HepG2 (cell line): ENCODE results near the gene OPRM1. TPM values are rescaled to one million over a fixed set of nuclear protein-coding genes. Genes with fewer than 3 reads are reported as not detected.

Experiments used
- ATAC-seq: fragments of 200-7000 bp; cut with Tn5 transposase; 3 replicates; pipeline ENCODE4 v1.9.1; 2020; ENCODE audit warnings: mild to moderate bottlenecking, moderate library complexity
- BruUV-seq: library from RNA; stranded (reverse); fragments of 400-500 nt; replicated peaks from 2 replicates; lab custom pipeline; 2021; lab: Mats Ljungman, UMichigan
- CTCF ChIA-PET: fragments of 300-600 bp; formaldehyde crosslinking; extraction: SDS; loops from one replicate; lab custom pipeline; 2021; ENCODE audit warnings: low total read pairs, inconsistent platforms, low intra/inter-chr PET ratio; lab: Yijun Ruan, JAX
- POLR2A ChIA-PET: fragments of 350-600 bp; sonication (Branson Sonifier 250); formaldehyde crosslinking; loops from one replicate; lab custom pipeline; 2020; ENCODE audit warnings: antibody characterized with exemption, inconsistent platforms; lab: Yijun Ruan, JAX
- DNase-seq: peaks from one replicate; pipeline ENCODE4 v3.0.0-alpha.2; 2015; ENCODE audit warnings: low spot score
- FAIRE-seq: peaks from 3 replicates; lab custom pipeline; 2011; peaks lifted over from hg19 to GRCh38; lab: Jason Lieb, UNC
- H2AFZ ChIP-seq: one replicate; pipeline ENCODE4 v1.6.1; 2011; ENCODE audit warnings: low read length, inconsistent platforms
- H3K27ac ChIP-seq: fragments of 300-600 bp; 3 replicates; pipeline ENCODE4 v1.8.0; 2011; ENCODE audit warnings: mixed run types, mild to moderate bottlenecking, mixed read lengths, low read length, inconsistent platforms; ENCODE audit not compliant: insufficient read depth; ENCODE audit errors: extremely low read length
- H3K27me3 ChIP-seq, 2 experiments: fragments of 200-600 bp in 1 of 2; 2 replicates in 1 of 2; 3 replicates in 1 of 2; pipeline versions ENCODE4 v1.6.0 to v1.8.0; 2011; ENCODE audit warnings: low read length in 2 of 2, mild to moderate bottlenecking in 2 of 2, moderate library complexity in 2 of 2, inconsistent platforms in 1 of 2; ENCODE audit not compliant: insufficient read depth in 2 of 2, control insufficient read depth in 1 of 2
- H3K36me3 ChIP-seq, 2 experiments: fragments of 200-600 bp in 1 of 2; replicated peaks in 1 of 2; 2 replicates in 1 of 2; 3 replicates in 1 of 2; pipeline versions ENCODE4 v1.5.1 to v1.8.0; 2011; ENCODE audit warnings: low read length in 2 of 2, inconsistent platforms in 1 of 2; ENCODE audit not compliant: insufficient read depth in 2 of 2, control insufficient read depth in 1 of 2
- H3K4me1 ChIP-seq: 2 replicates; pipeline ENCODE4 v1.5.1; 2012; ENCODE audit warnings: low read length, inconsistent platforms; ENCODE audit not compliant: insufficient read depth
- H3K4me2 ChIP-seq: 2 replicates; pipeline ENCODE4 v1.6.0; 2011; ENCODE audit warnings: low read depth, low read length, inconsistent platforms
- H3K4me3 ChIP-seq, 3 experiments: fragments of 200-600 bp in 1 of 3; sonication (generic), shearing (Covaris generic) in 1 of 3; replicated peaks in 1 of 3; 2 replicates each; pipeline ENCODE4 v1.5.1; 2011 to 2016; ENCODE audit warnings: low read length in 3 of 3, inconsistent platforms in 2 of 3, low read depth in 2 of 3, mild to moderate bottlenecking in 2 of 3, control low read depth in 1 of 3, mixed read lengths in 1 of 3; ENCODE audit not compliant: insufficient read depth in 1 of 3
- H3K79me2 ChIP-seq: one replicate; pipeline ENCODE4 v1.6.1; 2011; ENCODE audit warnings: low read length, inconsistent platforms; ENCODE audit not compliant: insufficient read depth
- H3K9ac ChIP-seq: 2 replicates; pipeline ENCODE4 v1.6.0; 2011; ENCODE audit warnings: mild to moderate bottlenecking, low read depth, low read length, inconsistent platforms; ENCODE audit not compliant: insufficient read depth
- H3K9me3 ChIP-seq: 2 replicates; pipeline ENCODE4 v1.5.1; 2012; ENCODE audit warnings: mild to moderate bottlenecking, low read length
- H4K20me1 ChIP-seq: 2 replicates; pipeline ENCODE4 v1.6.0; 2011; ENCODE audit warnings: inconsistent platforms, mild to moderate bottlenecking, low read length, moderate library complexity; ENCODE audit not compliant: insufficient read depth
- AHR ChIP-seq: IDR thresholded peaks from 2 replicates; pipeline ENCODE4 v1.6.1; 2018; ENCODE audit warnings: missing genetic modification reagents, missing compliant biosample characterization
- CAMTA2 ChIP-seq: sonication (generic); formaldehyde crosslinking; IDR thresholded peaks from 2 replicates; pipeline ENCODE4 v1.4.0; 2020; ENCODE audit warnings: mild to moderate bottlenecking, missing genetic modification reagents, borderline replicate concordance
- EED ChIP-seq: sonication (generic); formaldehyde crosslinking; IDR thresholded peaks from 2 replicates; pipeline ENCODE4 v1.5.0; 2020; ENCODE audit warnings: mild to moderate bottlenecking, missing genetic modification reagents
- NAIF1 ChIP-seq: sonication (generic); formaldehyde crosslinking; IDR thresholded peaks from 2 replicates; pipeline ENCODE4 v1.5.0; 2020; ENCODE audit warnings: mild to moderate bottlenecking, missing genetic modification reagents, borderline replicate concordance
- NFKB2 ChIP-seq: sonication (generic); formaldehyde crosslinking; IDR thresholded peaks from 2 replicates; pipeline ENCODE4 v1.4.0; 2020; ENCODE audit warnings: missing genetic modification reagents, borderline replicate concordance
- SKI ChIP-seq: fragments of 450-650 bp; IDR thresholded peaks from one replicate; pipeline ENCODE4 v1.6.1; 2018; ENCODE audit warnings: mild to moderate bottlenecking; ENCODE audit not compliant: partially characterized antibody
- ZMYM2 ChIP-seq: sonication (generic); formaldehyde crosslinking; IDR thresholded peaks from 2 replicates; pipeline ENCODE4 v1.8.0; 2022; ENCODE audit warnings: mild to moderate bottlenecking, missing genetic modification reagents
- ZNF17 ChIP-seq: sonication (generic); formaldehyde crosslinking; IDR thresholded peaks from 2 replicates; pipeline ENCODE4 v1.5.0; 2020; ENCODE audit warnings: mild to moderate bottlenecking, missing genetic modification reagents
- ZNF350 ChIP-seq: sonication (generic); formaldehyde crosslinking; IDR thresholded peaks from 2 replicates; pipeline ENCODE4 v1.4.0; 2020; ENCODE audit warnings: mild to moderate bottlenecking, low read depth, missing genetic modification reagents, borderline replicate concordance
- ZNF530 ChIP-seq: sonication (generic); formaldehyde crosslinking; IDR thresholded peaks from 2 replicates; pipeline ENCODE4 v1.5.0; 2020; ENCODE audit warnings: low read depth, mild to moderate bottlenecking, missing genetic modification reagents
- ZNF569 ChIP-seq: sonication (generic); formaldehyde crosslinking; IDR thresholded peaks from 2 replicates; pipeline ENCODE4 v1.5.0; 2020; ENCODE audit warnings: mild to moderate bottlenecking, missing genetic modification reagents, moderate library complexity, borderline replicate concordance
- WGBS: methylation state at CpG from one replicate; pipeline ENCODE4 v1.1.6; 2017; ENCODE audit warnings: low lambda C conversion rate; 5-methylcytosine and 5-hydroxymethylcytosine counted together
- in situ Hi-C: cut with HindIII; loops from 2 replicates; pipeline ENCODE4 v1.10.0; 2017; ENCODE audit warnings: low pct_unique_long_range_greater_than_20kb; ENCODE audit not compliant: extremely low pct_ligation_motif_present
- intact Hi-C: fragments of 100-400 bp; cut with micrococcal nuclease; formaldehyde crosslinking; loops from one replicate; pipeline ENCODE4 v1.10.0; 2022; ENCODE audit not compliant: unreplicated experiment
- polyA plus RNA-seq, 8 experiments: library from polyadenylated mRNA; depleted of rRNA in 3 of 8; stranded (reverse) in 7 of 8; unstranded in 1 of 8; fragments of >200 nt; fragmentation: Illumina TruSeq in 4 of 8; extraction: Trizol in 4 of 8; gene quantifications; 2 replicates each; pipeline versions ENCODE4 v1.2.1 to v1.2.3, GENCODE V29; 2011 to 2016; ENCODE audit warnings: low read depth in 4 of 8, missing spikeins in 1 of 8, mixed read lengths in 1 of 8; ENCODE audit not compliant: insufficient read depth in 1 of 8
- total RNA-seq, 5 experiments: library from RNA; depleted of rRNA; stranded (reverse); fragments of >200 nt; fragmentation: Illumina TruSeq; extraction: Trizol; gene quantifications; 2 replicates each; pipeline ENCODE4 v1.2.3, GENCODE V29; 2016; ENCODE audit warnings: low read depth in 1 of 5
- TF ChIP-seq, protein P1 (sequence below): sonication (generic); formaldehyde crosslinking; IDR thresholded peaks from 2 replicates; pipeline ENCODE4 v1.8.1; 2022; ENCODE audit warnings: mild to moderate bottlenecking, missing genetic modification reagents
- TF ChIP-seq, protein P2 (sequence below): sonication (generic); formaldehyde crosslinking; IDR thresholded peaks from 2 replicates; pipeline ENCODE4 v1.4.0; 2020; ENCODE audit warnings: low read depth, missing genetic modification reagents
- TF ChIP-seq, protein P3 (sequence below): sonication (generic); formaldehyde crosslinking; IDR thresholded peaks from 2 replicates; pipeline ENCODE4 v1.4.0; 2020; ENCODE audit warnings: missing genetic modification reagents, borderline replicate concordance

OPRM1 gene
- total and polyA plus RNA-seq, 2 of the 13 experiments (the other 11 are each of a cell fraction or from before 2014, with no cell fraction given): not detected

DNA sequence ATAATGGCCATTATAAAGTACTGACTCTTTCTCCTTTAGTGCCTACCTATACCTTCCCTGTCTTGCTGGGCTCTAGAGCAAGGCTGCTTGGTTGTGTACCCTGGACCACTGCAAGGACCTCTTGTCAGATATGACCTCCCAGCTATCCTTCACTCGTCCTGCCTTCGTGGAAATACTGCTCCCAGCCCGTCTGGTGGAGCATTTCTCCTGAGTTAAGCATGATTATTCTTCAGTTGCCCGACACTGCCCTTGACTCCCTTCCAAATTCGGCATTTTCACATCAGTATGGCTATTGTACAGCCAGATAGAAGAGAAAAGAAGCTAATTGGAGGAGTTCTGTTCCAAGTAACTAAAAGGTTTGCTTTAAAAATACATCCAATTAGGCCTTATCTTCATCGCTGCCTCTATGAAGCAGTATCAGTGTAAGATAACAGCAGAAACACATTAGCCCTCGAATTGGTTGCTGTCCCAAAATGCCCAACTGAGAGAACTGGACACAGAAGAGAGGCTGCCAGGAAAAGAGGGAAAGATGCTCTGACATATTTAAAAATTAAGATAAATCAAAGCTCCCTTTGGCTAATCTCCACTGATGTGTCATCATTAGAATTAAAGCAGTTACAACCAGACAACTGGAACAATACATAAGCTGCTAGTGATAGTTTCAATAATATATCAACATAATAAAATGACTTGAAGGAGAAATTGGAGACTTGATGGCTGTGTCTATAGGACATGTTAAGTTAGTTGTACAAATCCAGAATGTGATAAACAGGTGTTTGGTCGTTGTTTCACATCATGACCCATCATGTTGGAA lies 54.4 kb downstream of the OPRM1 start (continued):
- no peak for TF ChIP-seq NFKB2
- TF ChIP-seq, protein P1, sequence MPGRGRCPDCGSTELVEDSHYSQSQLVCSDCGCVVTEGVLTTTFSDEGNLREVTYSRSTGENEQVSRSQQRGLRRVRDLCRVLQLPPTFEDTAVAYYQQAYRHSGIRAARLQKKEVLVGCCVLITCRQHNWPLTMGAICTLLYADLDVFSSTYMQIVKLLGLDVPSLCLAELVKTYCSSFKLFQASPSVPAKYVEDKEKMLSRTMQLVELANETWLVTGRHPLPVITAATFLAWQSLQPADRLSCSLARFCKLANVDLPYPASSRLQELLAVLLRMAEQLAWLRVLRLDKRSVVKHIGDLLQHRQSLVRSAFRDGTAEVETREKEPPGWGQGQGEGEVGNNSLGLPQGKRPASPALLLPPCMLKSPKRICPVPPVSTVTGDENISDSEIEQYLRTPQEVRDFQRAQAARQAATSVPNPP (CRISPR knock-in tag): no peak
- TF ChIP-seq, protein P2, sequence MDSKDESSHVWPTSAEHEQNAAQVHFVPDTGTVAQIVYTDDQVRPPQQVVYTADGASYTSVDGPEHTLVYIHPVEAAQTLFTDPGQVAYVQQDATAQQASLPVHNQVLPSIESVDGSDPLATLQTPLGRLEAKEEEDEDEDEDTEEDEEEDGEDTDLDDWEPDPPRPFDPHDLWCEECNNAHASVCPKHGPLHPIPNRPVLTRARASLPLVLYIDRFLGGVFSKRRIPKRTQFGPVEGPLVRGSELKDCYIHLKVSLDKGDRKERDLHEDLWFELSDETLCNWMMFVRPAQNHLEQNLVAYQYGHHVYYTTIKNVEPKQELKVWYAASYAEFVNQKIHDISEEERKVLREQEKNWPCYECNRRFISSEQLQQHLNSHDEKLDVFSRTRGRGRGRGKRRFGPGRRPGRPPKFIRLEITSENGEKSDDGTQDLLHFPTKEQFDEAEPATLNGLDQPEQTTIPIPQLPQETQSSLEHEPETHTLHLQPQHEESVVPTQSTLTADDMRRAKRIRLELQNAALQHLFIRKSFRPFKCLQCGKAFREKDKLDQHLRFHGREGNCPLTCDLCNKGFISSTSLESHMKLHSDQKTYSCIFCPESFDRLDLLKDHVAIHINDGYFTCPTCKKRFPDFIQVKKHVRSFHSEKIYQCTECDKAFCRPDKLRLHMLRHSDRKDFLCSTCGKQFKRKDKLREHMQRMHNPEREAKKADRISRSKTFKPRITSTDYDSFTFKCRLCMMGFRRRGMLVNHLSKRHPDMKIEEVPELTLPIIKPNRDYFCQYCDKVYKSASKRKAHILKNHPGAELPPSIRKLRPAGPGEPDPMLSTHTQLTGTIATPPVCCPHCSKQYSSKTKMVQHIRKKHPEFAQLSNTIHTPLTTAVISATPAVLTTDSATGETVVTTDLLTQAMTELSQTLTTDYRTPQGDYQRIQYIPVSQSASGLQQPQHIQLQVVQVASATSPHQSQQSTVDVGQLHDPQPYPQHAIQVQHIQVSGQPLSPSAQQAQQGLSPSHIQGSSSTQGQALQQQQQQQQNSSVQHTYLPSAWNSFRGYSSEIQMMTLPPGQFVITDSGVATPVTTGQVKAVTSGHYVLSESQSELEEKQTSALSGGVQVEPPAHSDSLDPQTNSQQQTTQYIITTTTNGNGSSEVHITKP: no peak
- TF ChIP-seq, all 625 proteins: peak for 0

DNA sequence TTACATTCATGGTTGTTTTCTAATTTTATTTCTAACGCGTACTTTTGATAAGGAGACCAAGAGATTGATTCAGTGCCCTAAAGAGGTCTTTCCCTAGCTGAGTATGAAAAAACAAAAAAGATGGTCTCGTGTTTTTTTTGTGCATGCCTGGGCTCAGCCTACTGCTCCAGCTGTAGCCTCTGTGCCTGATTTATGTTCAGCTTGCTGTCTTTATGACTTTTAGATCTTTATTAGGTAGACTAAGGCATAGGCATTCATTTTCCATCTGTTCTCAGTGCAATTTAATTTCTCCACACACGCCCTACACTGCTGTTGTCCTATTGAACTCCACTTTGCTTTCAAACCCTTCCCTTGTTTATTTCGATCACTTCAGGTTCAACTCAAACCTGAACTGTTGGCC lies 56.5 kb downstream of the OPRM1 start:
- H2AFZ ChIP-seq: no peak overlapping the region
- ATAC-seq (no peak), FAIRE-seq (no peak), DNase-seq (no peak)
- WGBS: 30% methylated on average over 5 of the region's 5 CpGs
- POLR2A ChIA-PET: no interaction called here
- in situ Hi-C loops: no loop called here
- H3K4me3 ChIP-seq: no peak overlapping the region
- BruUV-seq: no TSS peak
- no peak overlapping the region for H3K9ac ChIP-seq
- no peaks in the 10 kb centered on the region for H3K79me2 ChIP-seq
- intact Hi-C loops: no loop called here
- no peak overlapping the region for H3K27ac ChIP-seq
- H3K27me3 ChIP-seq: no peaks in the 10 kb centered on the region; a peak in 1 of 5 replicates
- H3K9me3 ChIP-seq: no peaks in the 10 kb centered on the region
- no peaks in the 10 kb centered on the region for H4K20me1 ChIP-seq
- H3K4me2 ChIP-seq: no peak overlapping the region
- H3K4me1 ChIP-seq: no peaks in the 10 kb centered on the region
- CTCF ChIA-PET: no interaction called here
- H3K36me3 ChIP-seq: no peaks in the 10 kb centered on the region
- no peak for TF ChIP-seq SKI
- TF ChIP-seq ZNF530 (CRISPR knock-in tag): no peak
- no peak for TF ChIP-seq ZNF569
- TF ChIP-seq CAMTA2 (CRISPR knock-in tag): no peak
- no peak for TF ChIP-seq EED
- no peak for TF ChIP-seq AHR
- TF ChIP-seq ZNF17: no peak
- TF ChIP-seq ZNF350 (CRISPR knock-in tag): no peak
- TF ChIP-seq, protein P3, sequence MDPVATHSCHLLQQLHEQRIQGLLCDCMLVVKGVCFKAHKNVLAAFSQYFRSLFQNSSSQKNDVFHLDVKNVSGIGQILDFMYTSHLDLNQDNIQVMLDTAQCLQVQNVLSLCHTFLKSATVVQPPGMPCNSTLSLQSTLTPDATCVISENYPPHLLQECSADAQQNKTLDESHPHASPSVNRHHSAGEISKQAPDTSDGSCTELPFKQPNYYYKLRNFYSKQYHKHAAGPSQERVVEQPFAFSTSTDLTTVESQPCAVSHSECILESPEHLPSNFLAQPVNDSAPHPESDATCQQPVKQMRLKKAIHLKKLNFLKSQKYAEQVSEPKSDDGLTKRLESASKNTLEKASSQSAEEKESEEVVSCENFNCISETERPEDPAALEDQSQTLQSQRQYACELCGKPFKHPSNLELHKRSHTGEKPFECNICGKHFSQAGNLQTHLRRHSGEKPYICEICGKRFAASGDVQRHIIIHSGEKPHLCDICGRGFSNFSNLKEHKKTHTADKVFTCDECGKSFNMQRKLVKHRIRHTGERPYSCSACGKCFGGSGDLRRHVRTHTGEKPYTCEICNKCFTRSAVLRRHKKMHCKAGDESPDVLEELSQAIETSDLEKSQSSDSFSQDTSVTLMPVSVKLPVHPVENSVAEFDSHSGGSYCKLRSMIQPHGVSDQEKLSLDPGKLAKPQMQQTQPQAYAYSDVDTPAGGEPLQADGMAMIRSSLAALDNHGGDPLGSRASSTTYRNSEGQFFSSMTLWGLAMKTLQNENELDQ (CRISPR knock-in tag): no peak
- TF ChIP-seq NAIF1 (CRISPR knock-in tag): no peak
- TF ChIP-seq ZMYM2 (CRISPR knock-in tag): no peak
